BJ (cell line): Measurements from ENCODE around the gene RNU6-1. TPM values are rescaled to one million over a fixed set of nuclear protein-coding genes. Genes with fewer than 3 reads are reported as not detected.

ENCODE experiments used
- CTCF ChIA-PET: fragments of 350-600 bp; formaldehyde crosslinking; extraction: SDS; loops from one replicate; lab custom pipeline; 2021; ENCODE audit warnings: antibody characterized with exemption, inconsistent platforms; lab: Yijun Ruan, JAX
- POLR2A ChIA-PET: fragments of 300-600 bp; sonication (Branson Sonifier 250); formaldehyde crosslinking; extraction: SDS; loops from one replicate; lab custom pipeline; 2021; ENCODE audit warnings: antibody characterized with exemption; lab: Charles Lee
- DNase-seq: peaks from one replicate; pipeline ENCODE4 v3.0.0-alpha.2; 2011; ENCODE audit warnings: low read depth
- H3K27me3 ChIP-seq: 2 replicates; pipeline ENCODE4 v1.6.0; 2011; ENCODE audit warnings: low read length; ENCODE audit not compliant: control insufficient read depth, insufficient read depth
- H3K36me3 ChIP-seq: 2 replicates; pipeline ENCODE4 v1.5.1; 2011; ENCODE audit warnings: low read length; ENCODE audit not compliant: control insufficient read depth, insufficient read depth
- H3K4me3 ChIP-seq: 2 replicates; pipeline ENCODE4 v1.5.1; 2011; ENCODE audit warnings: low read depth, mild to moderate bottlenecking, control low read depth, low read length
- CTCF ChIP-seq: IDR thresholded peaks from 2 replicates; pipeline ENCODE4 v1.5.1; 2011; ENCODE audit warnings: low read depth, mild to moderate bottlenecking, control low read depth, inconsistent platforms, low read length, moderate library complexity; ENCODE audit not compliant: insufficient read depth
- polyA plus RNA-seq: library from polyadenylated mRNA; depleted of rRNA; stranded (reverse); fragments of >200 nt; gene quantifications from 2 replicates; pipeline ENCODE4 v1.2.3, GENCODE V29; 2011

RNU6-1 gene
- polyA plus RNA-seq, 1 experiment: not detected

DNA sequence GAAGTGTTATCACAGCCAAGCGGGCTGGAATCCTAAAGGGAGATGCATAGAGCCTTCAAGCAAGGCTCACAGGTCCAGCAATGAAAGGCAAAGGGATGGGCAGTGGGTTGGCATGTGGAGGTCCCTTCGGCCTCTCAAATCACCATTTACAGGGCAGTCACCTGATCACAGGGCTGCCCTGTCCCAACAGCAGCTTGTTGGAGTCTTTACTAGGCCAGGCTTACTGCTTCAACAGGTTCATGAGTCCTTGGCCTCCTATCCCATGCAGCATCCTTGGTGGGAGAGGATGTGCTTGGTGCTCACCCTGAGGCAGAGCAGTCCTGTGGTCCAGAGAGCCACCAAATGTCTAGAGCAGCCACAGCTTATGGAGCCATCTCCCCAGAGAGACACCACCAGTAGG is 38.7 kb downstream of the RNU6-1 start:
- Histone ChIP-seq H3K36me3 (no peaks in the 10 kb centered on the region), H3K27me3 (no peaks in the 10 kb centered on the region), H3K4me3 (no peak overlapping the region)
- DNase-seq: no peak
- no peak for TF ChIP-seq CTCF
- ChIA-PET CTCF (no interaction called here), POLR2A (no interaction called here)

DNA sequence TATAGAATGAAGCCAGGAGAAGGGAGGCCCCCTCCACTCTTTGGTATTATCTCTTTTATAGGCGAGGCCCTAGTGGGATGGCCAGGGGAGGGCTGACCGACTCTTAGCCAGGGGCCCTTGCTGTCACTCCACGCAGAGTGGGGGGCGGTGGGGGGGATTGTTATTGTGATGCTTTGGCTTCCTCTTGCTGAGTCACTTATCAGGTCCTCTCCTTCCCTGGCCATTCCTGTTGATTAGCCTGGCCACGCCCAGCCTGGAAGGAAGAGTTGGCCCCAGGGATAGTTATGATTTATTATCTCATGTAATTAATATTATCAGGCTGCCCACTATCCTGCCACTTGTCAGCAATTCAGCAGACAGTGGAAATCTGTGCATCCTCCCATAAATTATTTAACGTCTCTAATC is 40.0 kb downstream of the RNU6-1 start:
- ChIA-PET CTCF (no interaction called here), POLR2A (no interaction called here)
- no peak for DNase-seq
- Histone ChIP-seq H3K27me3 (no peaks in the 10 kb centered on the region), H3K36me3 (no peaks in the 10 kb centered on the region), H3K4me3 (no peak overlapping the region)
- TF ChIP-seq CTCF: no peak

DNA sequence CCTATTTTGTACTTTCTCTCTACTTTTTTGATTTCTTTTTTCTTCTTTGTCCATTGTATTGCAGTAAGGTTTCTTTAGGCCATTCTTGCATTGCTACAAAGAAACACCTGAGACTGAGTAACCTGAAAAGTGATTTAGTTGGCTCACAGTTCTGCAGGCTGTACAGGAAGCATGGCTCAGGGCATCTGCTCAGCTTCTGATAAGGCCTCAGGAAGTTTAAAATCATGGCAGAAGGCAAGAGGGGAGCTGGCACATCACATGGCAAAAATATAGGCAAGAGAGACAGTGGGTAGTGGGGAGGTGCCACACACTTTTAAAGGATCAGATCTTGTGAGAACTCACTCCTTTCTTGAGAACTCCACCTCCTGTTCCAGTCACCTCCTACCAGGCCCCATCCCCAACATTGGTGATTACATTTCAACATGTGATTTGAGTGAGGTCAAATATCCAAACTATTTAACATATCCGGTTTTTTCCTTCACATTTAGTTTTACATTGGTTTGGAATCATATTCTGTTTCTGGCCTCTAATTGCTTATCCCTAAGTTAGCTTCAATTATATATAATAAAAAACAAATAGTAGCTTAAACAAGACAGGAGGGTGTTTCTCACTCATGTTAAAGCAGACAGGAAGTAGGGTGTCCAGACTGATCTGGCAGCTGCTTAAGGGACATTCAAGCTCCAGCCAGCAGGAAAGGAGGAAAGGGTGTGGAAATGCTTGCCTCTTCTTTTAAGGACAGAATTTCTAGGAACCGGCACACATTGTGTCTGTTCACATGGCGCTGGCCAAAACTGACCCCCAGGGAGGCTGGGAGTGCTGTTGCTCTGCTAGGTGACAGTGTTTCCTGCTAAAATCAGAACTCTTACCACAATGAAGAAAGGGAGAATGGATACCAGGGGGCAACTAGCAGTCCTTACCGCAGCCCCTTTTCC is 43.4 kb downstream of the RNU6-1 start:
- no peak for TF ChIP-seq CTCF
- no peak overlapping the region for H3K4me3 ChIP-seq
- no peaks in the 10 kb centered on the region for H3K36me3 ChIP-seq
- ChIA-PET CTCF (interaction anchor here (0.6 to 1.0 kb wide), 2 partner anchors 24 to 126 kb away, joined by 3 read pairs; no protein-coding TSS in a partner anchor), POLR2A (no interaction called here)
- H3K27me3 ChIP-seq: no peaks in the 10 kb centered on the region
- DNase-seq: no peak

DNA sequence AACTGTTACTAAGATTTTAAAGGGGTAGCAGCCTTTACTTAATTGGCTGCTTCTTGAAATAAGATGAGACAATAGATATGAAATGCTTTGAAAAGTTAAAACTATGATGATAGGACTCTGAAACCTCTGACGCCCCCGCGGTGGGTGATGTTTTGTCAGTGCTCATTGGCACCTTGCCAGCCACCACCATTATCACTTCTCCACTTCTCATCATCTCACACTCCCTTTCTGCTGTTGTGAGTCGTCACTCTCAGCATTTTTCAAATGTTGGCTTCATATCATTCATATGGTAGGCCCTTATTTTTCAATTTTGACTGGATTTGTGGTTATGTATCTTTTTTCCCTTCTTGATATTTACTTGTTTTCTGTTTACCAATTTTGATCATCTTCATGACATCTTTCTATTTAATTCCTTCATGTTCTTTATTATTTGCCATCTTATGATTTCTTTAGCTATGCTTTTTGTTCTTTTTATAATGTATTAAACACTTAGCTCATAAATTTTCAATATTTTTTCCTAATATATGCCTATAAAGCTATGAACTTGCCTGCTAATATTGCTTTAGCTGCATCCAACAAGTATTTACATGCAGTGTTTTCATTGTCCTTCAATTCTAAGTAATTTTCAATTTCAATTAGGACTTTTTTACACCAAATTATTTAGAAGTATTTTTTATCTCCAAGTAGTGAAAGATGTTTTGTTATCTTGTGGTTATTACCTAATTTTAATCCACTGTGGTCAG is 44.8 kb downstream of the RNU6-1 start:
- TF ChIP-seq CTCF: no peak
- ChIA-PET CTCF (no interaction called here), POLR2A (no interaction called here)
- H3K27me3 ChIP-seq: no peaks in the 10 kb centered on the region
- no peak for DNase-seq
- no peak overlapping the region for H3K4me3 ChIP-seq
- H3K36me3 ChIP-seq: no peaks in the 10 kb centered on the region

DNA sequence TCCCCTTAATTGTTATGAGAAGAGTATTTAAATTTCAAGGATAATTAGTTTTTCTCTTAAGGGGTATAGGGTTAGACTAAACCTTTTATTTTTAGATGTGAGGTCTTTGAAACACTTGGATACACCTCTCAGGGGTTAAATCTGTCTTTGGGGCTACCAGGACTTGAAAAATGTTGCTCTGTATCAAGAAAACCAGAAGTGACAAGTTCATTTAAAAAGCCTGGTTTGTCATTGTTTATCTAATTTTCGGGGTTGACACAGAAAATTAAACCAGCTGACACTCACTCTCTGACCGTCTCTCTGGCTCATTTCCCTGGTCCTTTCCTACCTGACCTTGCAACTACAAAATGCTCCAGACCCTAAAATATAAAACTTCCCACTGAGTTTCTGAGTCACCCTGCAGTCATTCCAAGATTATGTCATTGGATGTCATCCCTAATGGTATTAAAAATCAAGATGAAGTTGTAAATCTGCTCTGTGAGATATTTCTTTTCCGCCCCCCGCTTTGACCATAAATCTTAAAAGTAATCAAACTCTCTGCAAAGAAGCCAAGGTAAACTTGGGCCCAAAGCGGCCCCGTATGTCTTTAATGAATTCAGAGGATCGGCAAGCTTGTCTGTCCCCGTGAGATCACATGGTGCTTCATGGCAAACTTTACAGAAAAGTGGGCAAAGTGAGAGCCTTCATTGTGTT is 47.4 kb downstream of the RNU6-1 start:
- no peaks in the 10 kb centered on the region for H3K36me3 ChIP-seq
- H3K27me3 ChIP-seq: no peaks in the 10 kb centered on the region
- H3K4me3 ChIP-seq: no peak overlapping the region
- POLR2A ChIA-PET: no interaction called here
- no peak for TF ChIP-seq CTCF
- no peak for DNase-seq
- CTCF ChIA-PET: no interaction called here
